B cell (primary cell): ENCODE measurements around the gene SPRR2A. TPM values are rescaled to one million over a fixed set of nuclear protein-coding genes. Genes with fewer than 3 reads are reported as not detected.

ENCODE experiments used
- ATAC-seq: fragments of 200-7000 bp; cut with Tn5 transposase; one replicate; pipeline ENCODE4 v1.10.0; 2021; ENCODE audit warnings: low read depth, mild to moderate bottlenecking, moderate number of reproducible peaks, moderate library complexity
- CTCF ChIA-PET: fragments of 350-600 bp; sonication (Branson Sonifier 250); formaldehyde crosslinking; loops from one replicate; lab custom pipeline; 2021; ENCODE audit warnings: antibody characterized with exemption, inconsistent platforms; lab: Charles Lee
- POLR2A ChIA-PET: fragments of 350-600 bp; sonication (Branson Sonifier 250); formaldehyde crosslinking; loops from one replicate; lab custom pipeline; 2021; ENCODE audit warnings: antibody characterized with exemption; lab: Charles Lee
- DNase-seq: peaks from one replicate; pipeline ENCODE4 v3.0.0; 2013
- H2AFZ ChIP-seq: 2 replicates; pipeline ENCODE4 v1.6.1; 2012; ENCODE audit warnings: mild to moderate bottlenecking, low read depth, low read length; ENCODE audit not compliant: insufficient read depth, poor library complexity, severe bottlenecking
- H3K27ac ChIP-seq, 2 donors: 1 replicate in 1 of 2; 2 replicates in 1 of 2; pipeline ENCODE4 v1.5.1; 2012 to 2013; ENCODE audit warnings: low read length in 2 of 2, mild to moderate bottlenecking in 2 of 2, moderate library complexity in 1 of 2
- H3K27me3 ChIP-seq, 4 experiments: fragments of 200-600 bp in 1 of 4; sonication (generic) in 1 of 4; replicated peaks in 1 of 4; 1 replicate in 2 of 4; 2 replicates in 2 of 4; pipeline versions ENCODE4 v1.6.1 to v1.7.0; 2013 to 2016; ENCODE audit warnings: low read length in 3 of 4, mild to moderate bottlenecking in 2 of 4, mixed read lengths in 1 of 4, moderate library complexity in 1 of 4; ENCODE audit not compliant: insufficient read depth in 4 of 4, control insufficient read depth in 3 of 4; ENCODE audit errors: control extremely low read depth in 1 of 4
- H3K36me3 ChIP-seq, 2 experiments: replicated peaks in 1 of 2; 1 replicate in 1 of 2; 2 replicates in 1 of 2; pipeline versions ENCODE4 v1.6.1 to v1.7.1; 2013; ENCODE audit warnings: low read length in 1 of 2; ENCODE audit not compliant: insufficient read depth in 2 of 2, control insufficient read depth in 1 of 2; ENCODE audit errors: control extremely low read depth in 1 of 2, extremely low read depth in 1 of 2
- H3K4me1 ChIP-seq, 2 donors: fragments of 200-600 bp in 1 of 2; sonication (generic) in 1 of 2; 1 replicate in 1 of 2; 2 replicates in 1 of 2; pipeline versions ENCODE4 v1.5.1 to v1.6.1; 2013 to 2017; ENCODE audit warnings: low read length in 2 of 2; ENCODE audit not compliant: control insufficient read depth in 2 of 2, insufficient read depth in 2 of 2
- H3K4me2 ChIP-seq: replicated peaks from 2 replicates; pipeline ENCODE3; 2012; ENCODE audit warnings: mild to moderate bottlenecking, low read depth, low read length; ENCODE audit not compliant: poor library complexity, severe bottlenecking
- H3K4me3 ChIP-seq, 5 experiments: fragments of 200-600 bp in 1 of 5; sonication (generic) in 1 of 5; 1 replicate in 3 of 5; 2 replicates in 2 of 5; pipeline versions ENCODE4 v1.5.1 to v1.7.0; 2011 to 2016; ENCODE audit warnings: low read length in 4 of 5, mild to moderate bottlenecking in 4 of 5, low read depth in 2 of 5, control low read depth in 1 of 5, moderate library complexity in 1 of 5; ENCODE audit not compliant: insufficient read depth in 1 of 5; ENCODE audit errors: control extremely low read depth in 1 of 5, extremely low read depth in 1 of 5
- H3K79me2 ChIP-seq: fragments of 200-600 bp; sonication (generic); one replicate; pipeline ENCODE4 v1.6.0; 2016; ENCODE audit warnings: low read length; ENCODE audit not compliant: control insufficient read depth, insufficient read depth
- H3K9ac ChIP-seq: fragments of 200-600 bp; sonication (generic); 2 replicates; pipeline ENCODE4 v1.6.1; 2017; ENCODE audit warnings: mild to moderate bottlenecking, low read length, moderate library complexity
- H3K9me3 ChIP-seq, 3 donors: one replicate each; pipeline versions ENCODE4 v1.6.1 to v1.7.1; 2013; ENCODE audit warnings: low read length in 2 of 3; ENCODE audit not compliant: control insufficient read depth in 2 of 3, insufficient read depth in 1 of 3; ENCODE audit errors: control extremely low read depth in 1 of 3
- H4K20me1 ChIP-seq: 2 replicates; pipeline ENCODE4 v1.6.0; 2012; ENCODE audit warnings: mild to moderate bottlenecking, low read length; ENCODE audit not compliant: insufficient read depth, control insufficient read depth, poor library complexity, severe bottlenecking
- H3K27ac Mint-ChIP-seq: one replicate; pipeline ENCODE4 v1.8.0; 2021; ENCODE audit warnings: mixed read lengths
- H3K27me3 Mint-ChIP-seq: one replicate; pipeline ENCODE4 v1.8.0; 2021; ENCODE audit warnings: mixed read lengths
- H3K4me1 Mint-ChIP-seq: one replicate; pipeline ENCODE4 v1.8.0; 2021; ENCODE audit warnings: mixed read lengths
- H3K4me3 Mint-ChIP-seq: one replicate; pipeline ENCODE4 v1.8.0; 2021; ENCODE audit warnings: mixed read lengths
- H3K9me3 Mint-ChIP-seq: one replicate; pipeline ENCODE4 v1.8.0; 2022; ENCODE audit warnings: mixed read lengths; ENCODE audit not compliant: insufficient read depth
- EZH2 ChIP-seq: IDR thresholded peaks from 2 replicates; pipeline ENCODE4 v1.6.1; 2012; ENCODE audit warnings: borderline replicate concordance, low read depth, mild to moderate bottlenecking, moderate library complexity, low read length; ENCODE audit not compliant: insufficient read depth, poor library complexity, severe bottlenecking
- WGBS: methylation state at CpG from one replicate; pipeline ENCODE4 v1.1.5; 2013; ENCODE audit warnings: missing lambda C conversion rate; ENCODE audit not compliant: insufficient coverage; 5-methylcytosine and 5-hydroxymethylcytosine counted together
- intact Hi-C: fragments of 100-400 bp; cut with micrococcal nuclease; formaldehyde crosslinking; loops from one replicate; pipeline ENCODE4 v1.10.0; 2022
- polyA plus RNA-seq: library from polyadenylated mRNA; depleted of rRNA; stranded (reverse); fragments of >200 nt; gene quantifications from 2 replicates; pipeline ENCODE4 v1.2.3, GENCODE V29; 2012
- total RNA-seq, 2 donors: library from RNA; stranded (reverse); fragments of 120-200 nt in 1 of 2; gene quantifications; 1 replicate in 1 of 2; 2 replicates in 1 of 2; pipeline versions ENCODE4 v1.2.3 to v1.2.4, GENCODE V29; 2013 to 2022
- TF ChIP-seq, protein P1 (sequence below): fragments of 200-600 bp; IDR thresholded peaks from one replicate; pipeline ENCODE4 v1.8.0; 2022; ENCODE audit warnings: antibody characterized with exemption, mild to moderate bottlenecking

Gene SPRR2A
- total and polyA plus RNA-seq, 2 donors (not counting 1 experiment from before 2014, with no cell fraction given) = not detected

DNA sequence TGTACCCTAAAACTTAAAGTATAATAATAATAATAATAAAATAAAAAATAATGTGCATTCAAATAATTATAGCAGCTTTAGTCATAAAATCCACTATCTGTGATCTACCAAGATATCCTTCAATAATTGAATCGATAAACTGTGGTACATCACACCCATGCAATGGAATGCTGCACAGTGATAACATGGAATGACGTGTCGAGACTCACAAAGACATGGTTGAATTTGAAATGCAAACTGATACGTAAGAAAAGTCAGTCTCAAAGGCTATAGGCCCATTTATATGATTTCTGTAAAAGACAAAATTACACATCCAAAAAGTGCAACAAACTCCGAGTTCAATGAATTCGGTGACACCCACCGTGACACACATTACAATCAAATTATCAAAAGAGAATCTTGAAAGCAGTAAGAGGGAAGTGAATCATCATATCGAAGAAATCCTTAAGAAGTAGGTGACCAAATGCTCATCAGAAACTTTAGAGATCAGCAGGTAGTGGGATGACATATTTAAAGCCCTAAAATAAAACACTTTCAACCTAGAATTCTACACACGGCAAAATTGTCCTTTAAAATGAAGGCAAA, 42.2 kb upstream of the SPRR2A start:
- H3K9me3 ChIP-seq = peaks cover 0 to 5% (median 1%) of the 10 kb centered on the region in 3 donors
- 100% methylated on average over 1 of the region's 9 CpGs for WGBS
- no peak overlapping the region for H3K27ac ChIP-seq
- no peaks in the 10 kb centered on the region for H3K4me1 ChIP-seq
- no peak overlapping the region for H3K4me2 ChIP-seq
- intact Hi-C loops = no loop called here
- no peaks in the 10 kb centered on the region for H3K4me1 Mint-ChIP-seq
- H3K27me3 ChIP-seq = peaks cover 0 to 3% (median 2%) of the 10 kb centered on the region in 4 experiments
- ChIA-PET CTCF (no interaction called here), POLR2A (no interaction called here)
- H3K27ac Mint-ChIP-seq = no peak overlapping the region
- H3K9ac ChIP-seq = no peak overlapping the region
- H3K27me3 Mint-ChIP-seq = peaks cover 29% of the 10 kb centered on the region
- H3K4me3 Mint-ChIP-seq = no peak overlapping the region
- H3K79me2 ChIP-seq = no peaks in the 10 kb centered on the region
- no peaks in the 10 kb centered on the region for H3K36me3 ChIP-seq
- DNase-seq (no peak), ATAC-seq (no peak)
- H3K9me3 Mint-ChIP-seq = peaks cover 2% of the 10 kb centered on the region
- H2AFZ ChIP-seq = no peak overlapping the region
- H3K4me3 ChIP-seq = no peak overlapping the region
- no peaks in the 10 kb centered on the region for H4K20me1 ChIP-seq
- TF ChIP-seq EZH2 = no peak
- TF ChIP-seq, protein P1, sequence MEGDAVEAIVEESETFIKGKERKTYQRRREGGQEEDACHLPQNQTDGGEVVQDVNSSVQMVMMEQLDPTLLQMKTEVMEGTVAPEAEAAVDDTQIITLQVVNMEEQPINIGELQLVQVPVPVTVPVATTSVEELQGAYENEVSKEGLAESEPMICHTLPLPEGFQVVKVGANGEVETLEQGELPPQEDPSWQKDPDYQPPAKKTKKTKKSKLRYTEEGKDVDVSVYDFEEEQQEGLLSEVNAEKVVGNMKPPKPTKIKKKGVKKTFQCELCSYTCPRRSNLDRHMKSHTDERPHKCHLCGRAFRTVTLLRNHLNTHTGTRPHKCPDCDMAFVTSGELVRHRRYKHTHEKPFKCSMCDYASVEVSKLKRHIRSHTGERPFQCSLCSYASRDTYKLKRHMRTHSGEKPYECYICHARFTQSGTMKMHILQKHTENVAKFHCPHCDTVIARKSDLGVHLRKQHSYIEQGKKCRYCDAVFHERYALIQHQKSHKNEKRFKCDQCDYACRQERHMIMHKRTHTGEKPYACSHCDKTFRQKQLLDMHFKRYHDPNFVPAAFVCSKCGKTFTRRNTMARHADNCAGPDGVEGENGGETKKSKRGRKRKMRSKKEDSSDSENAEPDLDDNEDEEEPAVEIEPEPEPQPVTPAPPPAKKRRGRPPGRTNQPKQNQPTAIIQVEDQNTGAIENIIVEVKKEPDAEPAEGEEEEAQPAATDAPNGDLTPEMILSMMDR = no peak

DNA sequence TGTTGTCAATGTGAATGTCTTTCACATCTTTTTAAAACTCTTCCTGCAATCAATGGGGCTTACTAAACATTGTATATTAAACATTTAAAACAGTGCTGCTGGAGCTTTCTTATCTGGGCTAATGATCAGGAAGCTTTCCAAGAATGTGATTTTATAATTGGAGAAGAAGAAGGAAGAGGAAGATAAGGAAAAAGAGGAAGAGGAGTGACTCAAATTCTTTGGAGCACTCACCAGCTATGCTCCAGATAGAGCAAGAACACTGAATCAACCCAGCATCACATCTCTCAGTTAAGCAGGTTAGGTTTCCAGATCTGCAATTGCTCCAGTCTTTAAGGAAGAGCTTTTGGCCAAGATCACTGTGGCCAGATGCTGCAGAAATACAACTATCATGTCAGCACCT, 38.5 kb upstream of the SPRR2A start:
- intact Hi-C loops = no loop called here
- Histone ChIP-seq H3K9me3 (peaks cover 0 to 1% (median 0%) of the 10 kb centered on the region in 3 donors), H3K27me3 (peaks cover 0 to 2% (median 2%) of the 10 kb centered on the region in 4 experiments), H4K20me1 (no peaks in the 10 kb centered on the region), H3K79me2 (no peaks in the 10 kb centered on the region), H2AFZ (no peak overlapping the region), H3K4me2 (no peak overlapping the region), H3K4me1 (no peaks in the 10 kb centered on the region), H3K9ac (no peak overlapping the region), H3K27ac (no peak overlapping the region), H3K4me3 (no peak overlapping the region), H3K36me3 (no peaks in the 10 kb centered on the region)
- POLR2A ChIA-PET = no interaction called here
- Mint-ChIP-seq H3K4me1 (no peaks in the 10 kb centered on the region), H3K4me3 (no peak overlapping the region), H3K27me3 (peaks cover 25% of the 10 kb centered on the region), H3K27ac (no peak overlapping the region), H3K9me3 (no peaks in the 10 kb centered on the region)
- CTCF ChIA-PET = no interaction called here
- no peak for ATAC-seq
- no peak for TF ChIP-seq EZH2
- TF ChIP-seq, protein P1 = no peak
- no peak for DNase-seq
